Hepatocyte (in vitro differentiated cells): ENCODE measurements around the gene NRTN.

Experiments
- CTCF ChIP-seq: fragments of 200-600 bp; sonication (generic); IDR thresholded peaks from 2 replicates; pipeline ENCODE4 v1.5.1; 2016; ENCODE audit warnings: antibody characterized with exemption, mild to moderate bottlenecking; ENCODE audit not compliant: poor library complexity
- EZH2 ChIP-seq: fragments of 200-600 bp; sonication (generic); IDR thresholded peaks from 2 replicates; pipeline ENCODE4 v1.6.1; 2016; ENCODE audit warnings: antibody characterized with exemption, mild to moderate bottlenecking, borderline replicate concordance
- EZH2phosphoT487 ChIP-seq: fragments of 200-600 bp; sonication (generic); IDR thresholded peaks from one replicate; pipeline ENCODE4 v1.6.1; 2018; ENCODE audit warnings: antibody characterized with exemption, mild to moderate bottlenecking, low read depth, moderate library complexity; ENCODE audit not compliant: unreplicated experiment, severe bottlenecking

DNA sequence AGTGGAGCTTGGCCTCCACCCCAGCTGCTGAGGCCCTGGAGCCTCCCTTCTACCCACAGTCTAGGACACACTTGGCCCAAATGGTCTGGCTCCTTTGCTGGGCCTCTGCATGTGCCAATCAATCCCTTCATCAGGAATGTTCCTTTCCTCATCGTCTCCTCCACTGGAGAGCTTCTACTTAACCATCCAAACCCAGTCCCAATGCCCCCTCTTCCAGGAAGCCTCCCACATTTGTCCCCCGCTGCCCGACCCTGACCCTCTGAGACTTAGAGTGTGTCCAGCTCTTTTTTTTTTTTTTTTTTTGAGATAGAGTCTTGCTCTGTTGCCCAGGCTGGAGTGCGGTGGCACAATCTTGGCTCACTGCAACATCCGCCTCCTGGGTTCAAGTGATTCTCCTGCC is 16.4 kb upstream of the NRTN start:
- TF ChIP-seq CTCF (no peak), EZH2 (no peak), EZH2phosphoT487 (no peak)
